ENCODE data around the gene CD274. TPM values are rescaled to one million over a fixed set of nuclear protein-coding genes. Genes with fewer than 3 reads are reported as not detected.

Gene CD274
- total and polyA plus RNA-seq, 2 donors (not counting 3 experiments of a cell fraction or from before 2014, with no cell fraction given) = 25.4 to 26.8 TPM

- CTCF ChIA-PET = interaction anchor here (0.7 to 1.2 kb wide), 3 partner anchors 20 to 260 kb away, joined by 3 read pairs; no protein-coding TSS in a partner anchor
- no peak for FAIRE-seq
Measured at GRCh38 chr9:5445886-5446285, 4.5 kb upstream of the CD274 start.

DNA sequence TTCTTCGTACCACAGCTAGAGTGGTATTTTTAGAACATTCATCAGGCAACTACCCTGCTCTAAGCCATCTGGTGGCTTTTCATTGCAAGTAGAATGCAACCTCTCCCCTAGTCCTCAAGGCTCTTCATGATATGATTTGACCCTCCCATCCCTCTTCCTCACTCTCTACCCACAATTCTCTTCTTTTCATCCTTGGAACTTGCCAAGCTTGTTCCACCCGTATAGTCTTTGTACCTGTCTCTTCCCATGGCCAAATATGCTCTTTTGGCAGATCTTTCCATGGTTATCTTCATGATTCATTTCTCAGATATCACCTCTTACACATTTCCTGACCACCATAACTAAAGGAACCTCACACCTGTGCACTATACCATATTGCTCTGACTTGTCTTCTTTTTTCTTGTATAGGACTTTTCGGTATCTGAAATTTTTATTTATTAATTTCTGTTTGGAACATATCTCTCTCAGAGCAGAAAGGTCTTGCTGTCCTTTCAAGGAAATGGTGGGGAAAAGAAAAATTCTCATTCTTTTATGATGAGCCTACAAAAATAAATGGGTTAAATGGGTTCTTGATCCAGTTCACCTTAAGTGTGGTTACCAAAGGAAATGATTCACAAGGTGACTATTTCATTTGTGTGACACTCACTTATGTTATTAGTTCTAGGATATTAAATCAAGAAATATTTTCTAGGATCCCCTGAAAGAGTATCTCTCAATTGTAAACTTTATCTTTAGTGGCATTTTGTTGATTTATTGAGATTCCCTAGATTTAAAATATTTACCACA is 3.7 kb upstream of the CD274 start:
- H3K9ac ChIP-seq (replicated peaks; ENCODE audit: extremely low read depth, insufficient read depth, low read length) = no peak overlapping the region
- dilution Hi-C loops (cut with MboI; ENCODE audit: extremely low pct_ligation_motif_present, low sequenced_read_pairs) = loop anchor here (25.0 kb wide), 1 partner anchor 259 kb away; the partner anchor contains the start of gene INSL6
- H3K27ac ChIP-seq (ENCODE audit: insufficient read depth, low read depth, low read length) = peak overlapping the region; percentile 79
- peaks cover 36% of the 10 kb centered on the region for H3K4me1 ChIP-seq (ENCODE audit: control insufficient read depth, extremely low read depth, insufficient read depth, low read length)
- intact Hi-C loops (cut with micrococcal nuclease) = no loop called here
- CTCF ChIA-PET = interaction anchor here (0.7 to 4.6 kb wide), 4 partner anchors 21 to 261 kb away, joined by 3 to 39 read pairs (median 3); partner anchors contain the start of gene INSL6
- no peak overlapping the region for H2AFZ ChIP-seq (ENCODE audit: low read depth, low read length)
- no peak for DNase-seq (ENCODE audit: low read depth, low spot score)
- no peaks in the 10 kb centered on the region for H4K20me1 ChIP-seq (replicated peaks; ENCODE audit: control insufficient read depth, extremely low read depth, insufficient read depth, low read length)
- POLR2A ChIA-PET = no interaction called here
- H3K36me3 ChIP-seq (ENCODE audit: control insufficient read depth in 2 of 2, extremely low read depth in 1 of 2, insufficient read depth in 2 of 2, low read length in 2 of 2) = no peaks in the 10 kb centered on the region
- no TSS peak for BruUV-seq (replicated peaks)
- no peaks in the 10 kb centered on the region for H3K9me1 ChIP-seq (replicated peaks; ENCODE audit: control insufficient read depth, extremely low read depth, insufficient read depth, low read length)
- no peaks in the 10 kb centered on the region for H3K9me3 ChIP-seq (replicated peaks; ENCODE audit: control insufficient read depth, insufficient read depth, low read length)
- no peaks in the 10 kb centered on the region for H3K27me3 ChIP-seq (ENCODE audit: control insufficient read depth in 2 of 2, insufficient read depth in 2 of 2, low read length in 2 of 2)
- peak; percentile 66 for TF ChIP-seq FOS (IDR thresholded peaks at IDR 0.05; ENCODE audit: borderline replicate concordance, insufficient read depth, low read length)
- TF ChIP-seq POLR2A (IDR thresholded peaks at IDR 0.05; ENCODE audit: low read depth, low read length) = no peak
- no peak for TF ChIP-seq MYC (IDR thresholded peaks at IDR 0.05; ENCODE audit: low read depth, low read length)
- TF ChIP-seq GATA2 (IDR thresholded peaks at IDR 0.05; ENCODE audit: insufficient read depth, insufficient read length, low read depth, low read length) = peak; percentile 41
- TF ChIP-seq, protein P1, sequence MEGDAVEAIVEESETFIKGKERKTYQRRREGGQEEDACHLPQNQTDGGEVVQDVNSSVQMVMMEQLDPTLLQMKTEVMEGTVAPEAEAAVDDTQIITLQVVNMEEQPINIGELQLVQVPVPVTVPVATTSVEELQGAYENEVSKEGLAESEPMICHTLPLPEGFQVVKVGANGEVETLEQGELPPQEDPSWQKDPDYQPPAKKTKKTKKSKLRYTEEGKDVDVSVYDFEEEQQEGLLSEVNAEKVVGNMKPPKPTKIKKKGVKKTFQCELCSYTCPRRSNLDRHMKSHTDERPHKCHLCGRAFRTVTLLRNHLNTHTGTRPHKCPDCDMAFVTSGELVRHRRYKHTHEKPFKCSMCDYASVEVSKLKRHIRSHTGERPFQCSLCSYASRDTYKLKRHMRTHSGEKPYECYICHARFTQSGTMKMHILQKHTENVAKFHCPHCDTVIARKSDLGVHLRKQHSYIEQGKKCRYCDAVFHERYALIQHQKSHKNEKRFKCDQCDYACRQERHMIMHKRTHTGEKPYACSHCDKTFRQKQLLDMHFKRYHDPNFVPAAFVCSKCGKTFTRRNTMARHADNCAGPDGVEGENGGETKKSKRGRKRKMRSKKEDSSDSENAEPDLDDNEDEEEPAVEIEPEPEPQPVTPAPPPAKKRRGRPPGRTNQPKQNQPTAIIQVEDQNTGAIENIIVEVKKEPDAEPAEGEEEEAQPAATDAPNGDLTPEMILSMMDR (IDR thresholded peaks at IDR 0.05; ENCODE audit: extremely low read depth in 1 of 2, insufficient read depth in 1 of 2, low read depth in 1 of 2, low read length in 2 of 2) = no peak
- no peak for TF ChIP-seq EZH2 (IDR thresholded peaks at IDR 0.05; ENCODE audit: borderline replicate concordance, low read depth, low read length, severe bottlenecking)
- TF ChIP-seq, protein P2, sequence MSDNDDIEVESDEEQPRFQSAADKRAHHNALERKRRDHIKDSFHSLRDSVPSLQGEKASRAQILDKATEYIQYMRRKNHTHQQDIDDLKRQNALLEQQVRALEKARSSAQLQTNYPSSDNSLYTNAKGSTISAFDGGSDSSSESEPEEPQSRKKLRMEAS (IDR thresholded peaks at IDR 0.05; ENCODE audit: insufficient read depth, insufficient read length) = no peak
- TF ChIP-seq JUN (IDR thresholded peaks at IDR 0.05; ENCODE audit: borderline replicate concordance, insufficient read depth, insufficient read length, low read depth) = peak; percentile 40
- TF ChIP-seq POLR2AphosphoS5 (IDR thresholded peaks at IDR 0.05; ENCODE audit: insufficient read depth, low read depth, low read length) = no peak
- peak; percentile 59 for FAIRE-seq
- peak overlapping the region; percentile 63 for H3K4me2 ChIP-seq (ENCODE audit: insufficient read depth, low read length)
- H3K4me3 ChIP-seq (replicated peaks in 1 of 3; ENCODE audit: insufficient read depth in 1 of 3, low read depth in 1 of 3, low read length in 3 of 3) = no peak overlapping the region
- peaks cover 12% of the 10 kb centered on the region for H3K79me2 ChIP-seq (ENCODE audit: control insufficient read depth, insufficient read depth, low read length)

More at GRCh38 chr9:5445886-5446285, 4.5 kb upstream of the CD274 start:
- POLR2A ChIA-PET = no interaction called here
- H3K4me2 ChIP-seq (ENCODE audit: insufficient read depth, low read length) = no peak overlapping the region
- H3K9me3 ChIP-seq (replicated peaks; ENCODE audit: control insufficient read depth, insufficient read depth, low read length) = no peaks in the 10 kb centered on the region
- H3K36me3 ChIP-seq (ENCODE audit: control insufficient read depth in 2 of 2, extremely low read depth in 1 of 2, insufficient read depth in 2 of 2, low read length in 2 of 2) = no peaks in the 10 kb centered on the region
- no peak overlapping the region for H2AFZ ChIP-seq (ENCODE audit: low read depth, low read length)
- no peak overlapping the region for H3K9ac ChIP-seq (replicated peaks; ENCODE audit: extremely low read depth, insufficient read depth, low read length)
- no peaks in the 10 kb centered on the region for H3K9me1 ChIP-seq (replicated peaks; ENCODE audit: control insufficient read depth, extremely low read depth, insufficient read depth, low read length)
- no peaks in the 10 kb centered on the region for H3K27me3 ChIP-seq (ENCODE audit: control insufficient read depth in 2 of 2, insufficient read depth in 2 of 2, low read length in 2 of 2)
- DNase-seq (ENCODE audit: low read depth, low spot score) = no peak
- no peak for TF ChIP-seq POLR2A (IDR thresholded peaks at IDR 0.05; ENCODE audit: low read depth, low read length)
- TF ChIP-seq, protein P1 (IDR thresholded peaks at IDR 0.05; ENCODE audit: extremely low read depth in 1 of 2, insufficient read depth in 1 of 2, low read depth in 1 of 2, low read length in 2 of 2) = no peak
- dilution Hi-C loops (cut with MboI; ENCODE audit: extremely low pct_ligation_motif_present, low sequenced_read_pairs) (loop anchor here (25.0 kb wide), 1 partner anchor 259 kb away; the partner anchor contains the start of gene INSL6), intact Hi-C loops (cut with micrococcal nuclease) (no loop called here)
- BruUV-seq (replicated peaks) = no TSS peak
- no peak overlapping the region for H3K4me3 ChIP-seq (replicated peaks in 1 of 3; ENCODE audit: insufficient read depth in 1 of 3, low read depth in 1 of 3, low read length in 3 of 3)
- H3K27ac ChIP-seq (ENCODE audit: insufficient read depth, low read depth, low read length) = no peak overlapping the region
- H3K4me1 ChIP-seq (ENCODE audit: control insufficient read depth, extremely low read depth, insufficient read depth, low read length) = peaks cover 36% of the 10 kb centered on the region
- H3K79me2 ChIP-seq (ENCODE audit: control insufficient read depth, insufficient read depth, low read length) = peaks cover 5% of the 10 kb centered on the region
- no peaks in the 10 kb centered on the region for H4K20me1 ChIP-seq (replicated peaks; ENCODE audit: control insufficient read depth, extremely low read depth, insufficient read depth, low read length)

All from endothelial cell of umbilical vein (primary cell).